Activated CD8-positive, alpha-beta memory T cell treated with anti-CD3 and anti-CD28 coated beads, Interleukin-2, amount 10 ng/mL, durations not matched to agents 7 days and 5 days (primary cell): ENCODE data around the gene PPIH. TPM values are rescaled to one million over a fixed set of nuclear protein-coding genes. Genes with fewer than 3 reads are reported as not detected.
"Not testable (repeated sequence)": the region's sequence is repeated elsewhere in the genome, so short reads cannot be mapped to it uniquely, and the experiment has no call there.

Source experiments
- ATAC-seq: fragments of 150-1000 bp; cut with Tn5 transposase; one replicate; pipeline ENCODE4 v1.10.0; 2021; ENCODE audit warnings: moderate library complexity
- CTCF ChIA-PET: fragments of 350-600 bp; sonication (Branson Sonifier 250); formaldehyde crosslinking; loops from one replicate; lab custom pipeline; 2021; ENCODE audit warnings: antibody characterized with exemption; lab: Charles Lee
- DNase-seq: peaks from one replicate; pipeline ENCODE4 v3.0.0-alpha.2; 2020
- H3K27ac Mint-ChIP-seq: one replicate; pipeline ENCODE4 v1.8.0; 2021; ENCODE audit warnings: mild to moderate bottlenecking, mixed read lengths
- H3K27me3 Mint-ChIP-seq: one replicate; pipeline ENCODE4 v1.8.0; 2021; ENCODE audit warnings: mixed read lengths
- H3K36me3 Mint-ChIP-seq: one replicate; pipeline ENCODE4 v1.8.0; 2021; ENCODE audit warnings: mild to moderate bottlenecking, mixed read lengths
- H3K4me1 Mint-ChIP-seq: one replicate; pipeline ENCODE4 v1.8.0; 2021; ENCODE audit warnings: mixed read lengths
- H3K4me3 Mint-ChIP-seq: one replicate; pipeline ENCODE4 v1.8.0; 2021; ENCODE audit warnings: mild to moderate bottlenecking, moderate library complexity, mixed read lengths
- H3K9me3 Mint-ChIP-seq: one replicate; pipeline ENCODE4 v1.8.0; 2022; ENCODE audit warnings: low read depth, mixed read lengths
- total RNA-seq, 2 experiments: library from RNA; stranded (reverse); gene quantifications; one replicate each; pipeline ENCODE4 v1.2.3, GENCODE V29; 2021

The PPIH gene
- total RNA-seq, 2 experiments from 2014 or later = 93.7 to 104 TPM

DNA sequence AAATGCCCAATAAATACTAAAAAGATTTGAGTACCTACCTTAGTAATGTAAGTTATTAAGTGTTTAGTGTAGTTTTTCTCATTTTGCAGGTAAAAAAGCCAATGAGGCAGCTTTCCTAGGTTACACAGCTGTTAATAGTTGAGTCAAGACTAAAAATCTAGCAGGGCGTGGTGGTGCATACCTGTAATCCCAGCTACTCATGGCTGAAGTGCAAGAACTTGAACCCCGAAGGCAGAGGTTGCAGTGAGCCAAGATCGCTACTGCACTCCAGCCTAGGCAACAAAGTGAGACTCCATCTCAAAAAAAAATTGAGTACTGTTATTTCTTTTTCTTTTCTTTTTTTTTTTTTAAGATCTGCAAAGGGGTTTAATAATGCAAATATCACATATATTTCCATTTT lies 31.7 kb downstream of the PPIH start:
- no peaks in the 10 kb centered on the region for H3K9me3 Mint-ChIP-seq
- H3K4me3 Mint-ChIP-seq = no peak overlapping the region
- peaks cover 56% of the 10 kb centered on the region for H3K36me3 Mint-ChIP-seq
- peaks cover 82% of the 10 kb centered on the region for H3K4me1 Mint-ChIP-seq
- H3K27ac Mint-ChIP-seq = peak overlapping the region; percentile 50
- CTCF ChIA-PET = interaction anchor here (1.2 to 2.0 kb wide), 2 partner anchors 77 to 346 kb away, joined by 3 to 7 read pairs; partner anchors contain the start of genes C1orf50 and P3H1
- no peaks in the 10 kb centered on the region for H3K27me3 Mint-ChIP-seq
- DNase-seq (no peak), ATAC-seq (no peak)

DNA sequence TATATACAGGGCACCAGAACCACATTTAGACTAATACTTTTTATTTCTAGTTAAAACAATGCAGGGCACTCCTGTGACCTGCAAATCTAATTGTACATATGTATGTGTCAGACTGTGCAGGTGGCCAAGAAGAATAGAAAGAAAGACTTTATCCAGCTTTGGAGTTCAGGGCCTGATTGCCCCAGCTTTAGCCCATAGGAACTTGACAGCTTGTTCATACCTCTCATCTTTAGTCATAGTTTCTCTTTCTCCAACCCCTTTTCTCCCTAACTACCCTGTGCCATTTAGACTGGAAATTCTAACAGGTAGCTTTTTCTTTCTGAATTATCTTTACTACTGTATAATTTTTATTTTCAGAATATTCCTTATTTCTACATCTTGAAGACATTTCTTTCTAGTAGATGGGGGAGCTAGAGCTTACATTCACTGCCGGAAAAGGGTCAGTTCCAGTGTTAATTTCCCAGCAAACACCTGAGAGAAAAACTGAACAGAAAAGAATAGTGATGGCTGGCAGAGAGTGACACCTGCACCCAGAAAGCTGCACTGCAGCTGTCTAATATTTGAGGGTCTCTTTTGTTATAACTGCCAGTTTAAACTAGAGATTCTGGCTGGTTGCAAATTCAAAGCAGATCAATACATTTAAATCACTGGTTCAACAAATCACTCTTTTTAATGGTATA lies 32.4 kb downstream of the PPIH start:
- CTCF ChIA-PET = interaction anchor here (1.1 to 2.0 kb wide), 5 partner anchors 8 to 346 kb away, joined by 3 to 8 read pairs (median 4); partner anchors contain the start of genes C1orf50, P3H1, PPIH and YBX1
- Mint-ChIP-seq H3K9me3 (no peaks in the 10 kb centered on the region), H3K27ac (peak overlapping the region; percentile 55), H3K36me3 (peaks cover 58% of the 10 kb centered on the region), H3K4me3 (no peak overlapping the region), H3K27me3 (no peaks in the 10 kb centered on the region), H3K4me1 (peaks cover 81% of the 10 kb centered on the region)
- ATAC-seq (peak; percentile 64), DNase-seq (no peak)

DNA sequence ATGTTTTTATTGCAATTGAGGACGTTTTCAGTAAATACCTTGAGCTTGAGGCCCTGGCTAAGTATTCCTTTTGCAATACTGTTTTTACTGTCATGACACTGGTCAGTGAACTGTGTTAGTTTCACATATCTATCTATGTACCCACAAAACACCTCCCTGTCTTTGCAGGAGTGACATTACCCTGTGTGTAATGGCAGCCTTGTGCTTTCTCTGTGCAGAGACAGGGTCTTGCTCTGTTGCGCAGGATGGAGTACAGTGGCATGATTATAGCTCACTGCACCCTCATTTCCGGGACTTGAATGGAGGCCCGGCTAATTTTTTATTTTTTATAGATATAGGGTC lies 32.9 kb downstream of the PPIH start:
- ATAC-seq (peak; percentile 22), DNase-seq (no peak)
- CTCF ChIA-PET = interaction anchor here (1.1 to 2.0 kb wide), 4 partner anchors 9 to 76 kb away, joined by 3 to 8 read pairs (median 6); partner anchors contain the start of genes C1orf50, P3H1, PPIH and YBX1
- Mint-ChIP-seq H3K27me3 (no peaks in the 10 kb centered on the region), H3K4me1 (peaks cover 77% of the 10 kb centered on the region), H3K36me3 (peaks cover 59% of the 10 kb centered on the region), H3K9me3 (no peaks in the 10 kb centered on the region), H3K4me3 (no peak overlapping the region), H3K27ac (peak overlapping the region; percentile 55)

DNA sequence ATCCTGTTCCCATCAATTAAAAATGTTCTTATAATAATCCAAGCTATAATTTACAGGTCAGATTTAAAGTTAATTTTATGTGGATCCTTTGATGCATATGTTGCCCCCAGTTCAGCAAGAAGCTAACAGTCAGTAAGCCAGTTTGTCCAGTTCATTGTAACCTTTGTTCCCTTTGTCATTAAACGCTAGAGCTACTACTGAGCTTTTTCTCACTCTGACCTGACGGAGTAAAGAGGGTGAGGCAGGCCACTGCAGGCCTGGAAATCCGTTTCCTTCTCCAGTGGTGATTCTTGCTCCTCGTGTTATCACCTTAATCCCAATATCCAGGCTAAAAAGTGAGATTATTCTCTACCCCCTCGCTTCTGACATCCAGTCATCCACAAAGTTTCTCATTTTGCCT lies 34.2 kb downstream of the PPIH start:
- Mint-ChIP-seq H3K27ac (no peak overlapping the region), H3K4me3 (no peak overlapping the region), H3K27me3 (no peaks in the 10 kb centered on the region), H3K4me1 (peaks cover 67% of the 10 kb centered on the region), H3K36me3 (peaks cover 60% of the 10 kb centered on the region), H3K9me3 (no peaks in the 10 kb centered on the region)
- DNase-seq (no peak), ATAC-seq (no peak)
- CTCF ChIA-PET = no interaction called here

DNA sequence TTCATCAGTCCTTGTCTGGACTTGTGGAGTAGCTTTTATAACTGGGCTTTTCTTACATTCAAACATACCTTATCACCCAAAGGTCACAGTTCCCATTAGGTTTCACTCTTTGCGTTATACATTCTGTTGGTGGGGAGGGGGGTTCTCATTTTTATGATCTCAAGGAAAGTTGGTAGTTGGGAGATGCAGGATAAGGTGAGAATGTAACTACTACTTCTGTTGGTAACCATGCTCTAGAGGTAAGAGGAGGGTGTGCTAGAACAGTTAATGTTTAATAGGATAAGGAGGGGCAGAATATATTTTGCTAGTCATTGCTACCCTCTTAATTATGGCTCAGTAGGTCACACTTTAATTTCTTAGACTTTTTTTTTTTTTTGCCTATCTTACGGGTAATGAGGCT lies 34.7 kb downstream of the PPIH start:
- CTCF ChIA-PET = no interaction called here
- peaks cover 62% of the 10 kb centered on the region for H3K4me1 Mint-ChIP-seq
- peaks cover 60% of the 10 kb centered on the region for H3K36me3 Mint-ChIP-seq

DNA sequence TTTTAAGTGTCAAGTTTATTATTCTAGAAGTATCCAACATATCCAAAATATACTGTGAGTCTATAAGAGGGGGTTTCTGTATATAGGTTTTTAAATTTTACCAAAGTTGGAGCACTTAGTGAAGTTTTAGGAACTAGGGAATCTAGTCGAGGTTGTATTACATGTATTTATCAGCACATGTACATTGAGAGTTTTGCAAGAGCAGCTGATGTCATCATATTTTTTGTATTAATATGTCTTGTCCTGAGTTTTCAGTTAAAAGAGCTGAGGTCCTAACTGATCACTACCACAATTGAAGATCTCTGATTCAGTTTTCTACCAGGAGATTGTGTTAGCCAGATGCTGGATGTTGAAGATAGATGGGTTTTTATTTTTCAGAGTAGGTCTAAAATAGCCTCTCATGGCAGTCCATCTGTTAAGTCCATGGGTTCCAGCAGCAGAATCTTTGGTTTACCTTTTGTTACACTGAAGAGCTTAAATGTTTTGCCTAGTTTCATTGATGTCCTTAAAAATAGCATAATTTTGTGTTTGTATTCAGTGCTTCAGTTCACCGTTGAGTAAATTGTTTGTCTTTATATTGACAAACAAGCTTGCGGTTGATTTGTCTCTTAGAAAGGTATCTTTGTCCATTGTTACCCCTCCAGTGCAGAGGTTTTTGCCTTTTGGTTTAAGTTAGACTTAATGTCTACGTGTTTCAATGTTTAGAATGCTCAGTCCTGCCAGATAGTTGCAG lies 40.0 kb downstream of the PPIH start:
- Mint-ChIP-seq H3K27ac (no peak overlapping the region), H3K4me3 (no peak overlapping the region), H3K4me1 (peaks cover 20% of the 10 kb centered on the region), H3K9me3 (no peaks in the 10 kb centered on the region), H3K27me3 (no peaks in the 10 kb centered on the region), H3K36me3 (peaks cover 87% of the 10 kb centered on the region)
- no peak for ATAC-seq
- DNase-seq = no peak
- CTCF ChIA-PET = interaction anchor here (1.2 kb wide), 1 partner anchor 120 kb away, joined by 4 read pairs; no protein-coding TSS in a partner anchor

More for the DNA sequence above, 34.7 kb downstream of the PPIH start:
- Mint-ChIP-seq H3K27me3 (no peaks in the 10 kb centered on the region), H3K9me3 (no peaks in the 10 kb centered on the region), H3K27ac (peak overlapping the region; percentile 63), H3K4me3 (no peak overlapping the region)
- no peak for DNase-seq
- ATAC-seq = no peak

DNA sequence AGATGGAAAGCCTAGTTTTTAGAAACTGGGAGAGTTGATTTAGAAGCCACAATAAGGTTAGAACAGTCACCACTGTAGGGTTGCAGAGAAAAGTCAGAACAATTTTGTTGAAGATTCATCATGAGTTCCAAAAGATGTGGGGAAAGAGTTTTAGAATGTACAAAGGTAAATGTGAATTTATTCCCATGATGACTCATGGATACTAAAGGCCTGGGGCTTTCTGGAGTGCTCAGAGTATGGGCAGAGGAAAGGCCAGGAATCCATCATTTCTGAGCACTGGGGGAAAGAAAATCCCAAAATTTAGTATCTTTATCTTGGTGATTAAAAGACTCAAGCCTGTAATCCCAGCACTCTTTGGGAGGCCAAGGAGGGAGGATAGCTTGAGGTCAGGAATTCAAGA lies 41.8 kb downstream of the PPIH start:
- CTCF ChIA-PET = no interaction called here
- no peak overlapping the region for H3K27ac Mint-ChIP-seq
- ATAC-seq = no peak

DNA sequence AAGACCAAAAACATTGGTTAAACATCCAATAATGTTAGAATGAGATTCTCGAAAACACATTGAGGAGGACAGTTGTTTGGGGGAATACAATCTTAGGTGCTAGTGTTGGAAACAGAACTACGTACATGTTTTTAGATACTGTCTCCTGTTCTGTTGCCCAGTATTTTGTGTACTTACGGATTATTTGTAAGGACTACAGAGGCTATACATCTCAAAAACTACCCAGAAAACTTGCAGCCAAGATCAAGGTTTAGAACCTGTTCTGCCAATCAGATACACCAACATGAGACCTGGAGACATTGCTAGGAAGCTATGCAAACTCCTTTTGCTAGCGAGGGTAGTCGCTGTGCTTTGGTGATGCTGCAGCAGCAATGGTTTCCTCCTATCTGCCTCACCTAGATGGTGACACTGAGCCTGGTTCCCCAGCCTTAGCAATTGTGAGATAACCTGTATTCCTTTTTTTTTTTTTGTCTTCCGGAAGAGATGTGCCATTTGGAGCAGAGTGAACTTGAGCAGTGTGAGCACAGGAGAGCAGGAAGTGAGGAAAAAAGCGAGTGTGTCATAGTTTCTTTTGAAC lies 45.8 kb downstream of the PPIH start:
- Mint-ChIP-seq H3K27ac (no peak overlapping the region), H3K4me1 (peaks cover 3% of the 10 kb centered on the region), H3K36me3 (peaks cover 87% of the 10 kb centered on the region), H3K27me3 (peaks cover 1% of the 10 kb centered on the region), H3K9me3 (no peaks in the 10 kb centered on the region), H3K4me3 (no peak overlapping the region)
- ATAC-seq (no peak), DNase-seq (no peak)
- CTCF ChIA-PET = no interaction called here

More for the DNA sequence above, 41.8 kb downstream of the PPIH start:
- H3K4me1 Mint-ChIP-seq = peaks cover 11% of the 10 kb centered on the region
- H3K4me3 Mint-ChIP-seq = no peak overlapping the region
- H3K9me3 Mint-ChIP-seq = no peaks in the 10 kb centered on the region
- no peaks in the 10 kb centered on the region for H3K27me3 Mint-ChIP-seq
- H3K36me3 Mint-ChIP-seq = peaks cover 90% of the 10 kb centered on the region
- DNase-seq = no peak

DNA sequence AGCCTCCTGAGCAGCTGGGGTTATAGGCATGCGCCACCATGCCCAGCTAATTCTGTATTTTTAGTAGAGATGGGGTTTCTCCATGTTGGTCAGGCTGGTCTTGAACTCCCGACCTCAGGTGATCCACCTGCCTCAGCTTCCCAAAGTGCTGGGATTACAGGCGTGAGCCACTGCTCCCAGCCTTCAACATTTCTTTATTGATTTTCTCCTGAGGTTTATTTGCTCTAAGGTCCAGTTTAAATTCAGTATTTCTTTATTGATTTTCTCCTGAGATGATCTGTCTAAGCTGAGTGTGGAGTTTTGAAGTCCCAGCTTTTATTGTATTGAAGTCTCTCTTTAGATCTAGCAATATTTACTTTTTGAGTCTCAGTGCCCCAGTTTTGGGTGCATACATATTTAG lies 54.6 kb downstream of the PPIH start:
- not testable (repeated sequence) for H3K27me3 Mint-ChIP-seq, ATAC-seq, H3K4me3 Mint-ChIP-seq, H3K27ac Mint-ChIP-seq, H3K9me3 Mint-ChIP-seq, H3K4me1 Mint-ChIP-seq, DNase-seq
- H3K36me3 Mint-ChIP-seq = peaks cover 77% of the 10 kb centered on the region
- CTCF ChIA-PET = interaction anchor here (0.9 kb wide), 1 partner anchor 55 kb away, joined by 3 read pairs; the partner anchor contains the start of gene C1orf50

DNA sequence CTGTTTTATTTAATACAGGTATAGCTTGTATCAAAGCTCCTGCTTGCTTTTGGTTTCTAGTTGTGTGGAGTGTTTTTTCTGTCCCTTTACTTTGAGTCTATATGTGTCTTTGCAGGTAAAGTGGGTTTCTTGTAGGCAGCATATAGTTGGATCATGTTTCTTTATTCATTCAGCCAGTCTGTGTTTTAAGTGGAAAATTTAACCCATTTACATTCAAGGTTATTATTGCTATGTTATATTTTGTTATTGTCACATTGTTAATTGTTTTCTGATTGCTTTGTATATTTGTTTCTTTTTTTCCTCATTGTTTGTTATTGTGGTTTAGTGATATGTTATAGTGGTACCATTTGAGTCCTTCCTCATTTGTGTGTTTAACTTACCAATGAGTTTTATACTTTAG lies 55.1 kb downstream of the PPIH start:
- CTCF ChIA-PET = interaction anchor here (0.9 to 1.4 kb wide), 2 partner anchors 10 to 54 kb away, joined by 3 read pairs; partner anchors contain the start of gene C1orf50
- H3K27me3 Mint-ChIP-seq = peaks cover 3% of the 10 kb centered on the region
- no peak for DNase-seq
- peaks cover 9% of the 10 kb centered on the region for H3K4me1 Mint-ChIP-seq
- no peak overlapping the region for H3K27ac Mint-ChIP-seq
- ATAC-seq = no peak
- peaks cover 74% of the 10 kb centered on the region for H3K36me3 Mint-ChIP-seq
- peaks cover 8% of the 10 kb centered on the region for H3K9me3 Mint-ChIP-seq
- H3K4me3 Mint-ChIP-seq = no peak overlapping the region

DNA sequence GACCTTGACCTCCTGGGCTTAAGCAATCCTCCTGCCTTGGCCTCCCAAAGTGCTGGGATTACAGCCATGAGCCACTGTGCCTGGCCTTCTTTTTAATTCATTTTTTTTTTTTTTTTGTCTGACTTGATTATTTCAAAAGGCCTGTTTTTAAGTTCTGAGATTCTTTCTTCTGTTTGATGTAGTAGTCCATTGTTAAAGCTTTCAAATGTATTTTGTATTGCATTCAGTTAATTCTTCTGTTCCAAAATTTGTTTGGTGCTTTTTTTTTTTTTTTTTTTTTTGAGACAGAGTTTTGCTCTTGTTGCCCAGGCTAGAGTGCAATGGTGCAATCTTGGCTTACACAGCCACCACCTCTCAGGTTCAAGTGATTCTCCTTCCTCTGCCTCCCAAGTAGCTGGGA lies 56.2 kb downstream of the PPIH start:
- DNase-seq, H3K9me3 Mint-ChIP-seq, ATAC-seq, H3K27ac Mint-ChIP-seq, H3K4me1 Mint-ChIP-seq, H3K4me3 Mint-ChIP-seq, H3K27me3 Mint-ChIP-seq: not testable (repeated sequence)
- peaks cover 70% of the 10 kb centered on the region for H3K36me3 Mint-ChIP-seq
- CTCF ChIA-PET = interaction anchor here (1.4 kb wide), 1 partner anchor 9 kb away, joined by 3 read pairs; no protein-coding TSS in a partner anchor

DNA sequence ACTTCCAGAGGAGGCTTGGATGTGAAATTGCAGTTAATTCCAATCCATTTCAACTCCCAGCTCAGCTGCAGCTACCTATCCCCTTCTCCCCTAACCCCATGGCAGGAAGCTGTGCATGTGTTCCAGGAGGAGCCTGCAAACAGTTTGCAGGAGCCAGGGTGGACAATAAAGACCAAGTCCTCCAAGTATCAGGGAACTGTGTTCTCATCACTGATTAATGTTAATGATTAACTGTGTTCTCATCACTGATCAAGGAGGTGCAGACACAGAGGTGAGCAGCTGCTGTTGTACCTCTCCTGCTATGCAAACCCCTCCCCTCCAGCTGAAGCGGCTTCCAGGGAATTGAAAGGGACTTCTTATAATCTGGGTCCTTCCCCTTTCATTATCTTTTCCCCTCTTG lies 62.6 kb downstream of the PPIH start:
- DNase-seq (no peak), ATAC-seq (no peak)
- H3K9me3 Mint-ChIP-seq = no peaks in the 10 kb centered on the region
- H3K27ac Mint-ChIP-seq = no peak overlapping the region
- H3K4me1 Mint-ChIP-seq = no peaks in the 10 kb centered on the region
- peaks cover 23% of the 10 kb centered on the region for H3K36me3 Mint-ChIP-seq
- CTCF ChIA-PET = no interaction called here
- H3K27me3 Mint-ChIP-seq = no peaks in the 10 kb centered on the region
- H3K4me3 Mint-ChIP-seq = no peak overlapping the region

DNA sequence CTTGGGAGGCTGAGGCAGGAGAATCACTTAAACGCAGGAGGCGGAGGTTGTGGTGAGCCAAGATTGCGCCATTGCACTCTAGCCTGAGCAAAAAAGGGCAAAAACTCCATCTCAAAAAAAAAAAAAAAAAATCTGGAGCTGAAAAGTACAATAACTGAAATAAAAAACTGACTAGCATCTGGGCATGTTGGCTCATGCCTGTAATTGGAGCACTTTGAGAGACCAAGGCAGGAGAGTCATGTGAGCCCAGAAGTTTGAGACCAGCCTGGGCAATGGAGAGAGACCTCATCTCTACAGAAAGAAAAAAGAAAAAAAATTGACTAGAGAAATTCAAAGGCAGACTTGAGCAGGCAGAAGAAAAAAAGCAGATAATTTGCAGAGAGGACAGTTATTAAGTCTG lies 63.7 kb downstream of the PPIH start:
- ATAC-seq (no peak), DNase-seq (no peak)
- no peaks in the 10 kb centered on the region for H3K9me3 Mint-ChIP-seq
- H3K4me1 Mint-ChIP-seq = no peaks in the 10 kb centered on the region
- CTCF ChIA-PET = no interaction called here
- peaks cover 17% of the 10 kb centered on the region for H3K36me3 Mint-ChIP-seq
- no peaks in the 10 kb centered on the region for H3K27me3 Mint-ChIP-seq
- no peak overlapping the region for H3K4me3 Mint-ChIP-seq
- H3K27ac Mint-ChIP-seq = no peak overlapping the region
